Measurements from ENCODE around the gene UAP1L1.
"Not testable (repeated sequence)": the region's sequence is repeated elsewhere in the genome, so short reads cannot be mapped to it uniquely, and the experiment has no call there.

UAP1L1 gene

DNA sequence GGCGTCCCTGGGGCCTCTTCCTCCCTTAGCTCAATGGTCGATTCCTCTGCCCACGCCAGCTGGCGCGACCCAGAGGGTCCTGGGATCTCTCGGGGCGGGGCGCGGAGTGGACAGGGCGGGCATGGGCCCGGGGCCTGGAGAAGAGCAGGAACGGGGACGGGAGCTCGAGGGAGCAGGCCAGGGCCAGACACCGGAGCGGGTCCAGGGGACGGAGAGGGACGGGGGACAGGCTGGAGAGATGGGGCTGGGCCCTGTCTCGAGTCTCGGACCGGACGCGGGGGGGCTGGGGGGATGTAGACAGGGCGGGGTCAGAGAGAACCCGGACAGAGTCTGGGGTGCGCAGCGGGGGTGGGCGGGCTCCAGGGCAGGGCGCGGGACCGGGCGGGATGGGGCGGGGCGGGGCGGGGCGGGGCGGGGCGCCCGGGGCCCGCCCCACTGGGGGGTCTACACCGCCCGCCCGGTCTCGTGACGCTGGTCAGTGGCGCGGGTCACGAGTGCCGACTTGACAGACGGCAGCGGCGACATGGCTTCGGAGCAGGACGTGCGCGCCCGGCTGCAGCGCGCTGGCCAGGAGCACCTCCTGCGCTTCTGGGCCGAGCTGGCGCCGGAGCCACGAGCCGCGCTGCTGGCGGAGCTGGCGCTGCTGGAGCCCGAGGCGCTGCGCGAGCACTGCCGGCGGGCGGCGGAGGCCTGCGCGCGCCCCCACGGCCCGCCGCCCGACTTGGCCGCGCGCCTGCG lies at the start of gene UAP1L1:
Gene UAP1L1, plus strand, starts transcription at position 508 of the 738 bp plus-strand sequence. Its CDS starts 16 bp downstream, at position 524.
- Histone ChIP-seq H3K27ac (ENCODE audit: low read depth, low read length) (no peak within 1 kb of the TSS), H3K9ac (ENCODE audit: low read depth, low read length) (no peak within 1 kb of the TSS), H3K9me3 (ENCODE audit: control insufficient read depth, insufficient read depth, low read length) (no peaks in the 10 kb centered on the region), H3K27me3 (ENCODE audit: control insufficient read depth, insufficient read depth, low read length) (peaks cover 30% of the 10 kb centered on the region), H3K36me3 (ENCODE audit: control insufficient read depth, insufficient read depth, low read length) (peaks cover 5% of the 10 kb centered on the region; the same call in 1 of the 2 replicates), H3K4me1 (ENCODE audit: control insufficient read depth, insufficient read depth, low read length) (peaks cover 19% of the 10 kb centered on the region), H3K4me3 (ENCODE audit: low read depth, low read length) (peak within 1 kb of the TSS; percentile 64)

DNA sequence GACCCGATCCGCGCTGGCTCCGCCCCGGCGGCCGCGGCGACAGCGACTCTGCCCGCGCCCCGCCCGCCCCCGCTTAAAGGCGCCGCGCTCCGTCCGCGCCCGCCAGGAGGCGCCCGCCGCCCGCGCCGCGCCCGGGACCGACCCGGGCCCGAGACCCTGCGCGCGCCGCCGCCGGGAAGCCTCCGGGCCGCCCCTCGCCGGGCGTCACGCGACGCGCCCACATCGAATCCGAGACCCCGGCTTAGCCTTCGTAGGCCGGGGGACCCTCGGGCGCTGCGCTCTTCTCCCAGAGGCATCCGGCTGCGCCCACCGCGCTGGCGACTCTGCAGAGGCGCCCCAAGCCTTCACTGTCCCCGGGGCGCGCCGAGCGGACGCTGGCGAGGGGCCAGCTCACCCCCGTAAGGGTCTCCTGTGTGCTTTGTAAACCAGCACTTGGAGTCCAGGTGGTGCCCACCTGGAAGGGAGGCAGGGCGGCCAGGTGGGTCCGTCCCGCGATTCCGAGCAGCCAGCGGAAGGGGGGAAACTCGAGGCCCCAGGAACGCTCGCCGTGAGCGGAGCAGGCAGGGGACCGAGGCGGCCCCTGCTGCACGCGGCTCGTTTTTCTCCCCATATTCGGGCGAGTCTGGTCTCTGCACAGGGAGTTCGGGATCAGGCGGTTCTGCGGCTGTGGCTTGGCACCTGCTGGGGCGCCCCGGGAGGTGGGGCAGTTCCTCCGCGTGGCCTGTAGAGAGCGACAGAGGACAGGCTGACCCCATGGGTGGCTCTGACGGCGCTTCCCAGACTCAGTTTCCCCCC lies 48.9 kb upstream of the UAP1L1 start:
- H3K9me3 ChIP-seq (ENCODE audit: control insufficient read depth, insufficient read depth, low read length): no peaks in the 10 kb centered on the region
- H3K4me1 ChIP-seq (ENCODE audit: control insufficient read depth, insufficient read depth, low read length): 0 out of 2 replicates have a peak, but pooled peaks cover 2% of the 10 kb centered on the region
- no peak overlapping the region for H3K27ac ChIP-seq (ENCODE audit: low read depth, low read length)
- H3K36me3 ChIP-seq (ENCODE audit: control insufficient read depth, insufficient read depth, low read length): no peaks in the 10 kb centered on the region
- H3K27me3 ChIP-seq (ENCODE audit: control insufficient read depth, insufficient read depth, low read length): peaks cover 24% of the 10 kb centered on the region
- no peak overlapping the region for H3K9ac ChIP-seq (ENCODE audit: low read depth, low read length)
- H3K4me3 ChIP-seq (ENCODE audit: low read depth, low read length): peak overlapping the region; percentile 61

GRCh38 chr9:137029058-137029936 lies 48.0 kb upstream of the UAP1L1 start:
- peaks cover 24% of the 10 kb centered on the region for H3K27me3 ChIP-seq (ENCODE audit: control insufficient read depth, insufficient read depth, low read length)
- H3K4me3 ChIP-seq (ENCODE audit: low read depth, low read length): peak overlapping the region; percentile 61; the same call in 1 of the 2 replicates
- no peaks in the 10 kb centered on the region for H3K9me3 ChIP-seq (ENCODE audit: control insufficient read depth, insufficient read depth, low read length)
- no peak overlapping the region for H3K27ac ChIP-seq (ENCODE audit: low read depth, low read length)
- no peaks in the 10 kb centered on the region for H3K36me3 ChIP-seq (ENCODE audit: control insufficient read depth, insufficient read depth, low read length)
- 0 out of 2 replicates have a peak, but pooled peaks cover 2% of the 10 kb centered on the region for H3K4me1 ChIP-seq (ENCODE audit: control insufficient read depth, insufficient read depth, low read length)
- H3K9ac ChIP-seq (ENCODE audit: low read depth, low read length): no peak overlapping the region

DNA sequence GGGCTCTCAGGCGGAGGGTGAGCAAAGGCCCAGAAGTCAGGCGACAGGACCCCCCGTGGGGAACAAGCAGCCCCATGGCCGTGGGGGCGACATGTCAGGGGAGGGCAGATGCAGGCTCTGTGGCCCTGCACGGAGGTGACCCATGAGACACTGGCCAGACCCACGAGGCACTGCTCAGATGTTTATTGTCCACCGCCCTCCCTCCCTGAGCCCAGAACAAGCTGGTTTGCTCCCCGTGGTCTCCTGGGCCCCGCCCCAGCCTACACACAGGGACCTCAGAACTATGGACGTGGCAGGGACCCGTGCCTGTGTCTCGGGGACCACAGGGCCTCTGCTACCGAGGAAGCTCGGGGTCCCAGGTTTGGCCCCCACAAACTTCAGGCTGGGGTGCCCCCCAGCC lies 47.3 kb upstream of the UAP1L1 start:
- H3K9ac ChIP-seq (ENCODE audit: low read depth, low read length): no peak overlapping the region
- H3K36me3 ChIP-seq (ENCODE audit: control insufficient read depth, insufficient read depth, low read length): no peaks in the 10 kb centered on the region
- H3K4me3 ChIP-seq (ENCODE audit: low read depth, low read length): no peak overlapping the region
- H3K9me3 ChIP-seq (ENCODE audit: control insufficient read depth, insufficient read depth, low read length): no peaks in the 10 kb centered on the region
- no peak overlapping the region for H3K27ac ChIP-seq (ENCODE audit: low read depth, low read length)
- H3K4me1 ChIP-seq (ENCODE audit: control insufficient read depth, insufficient read depth, low read length): 0 out of 2 replicates have a peak, but pooled peaks cover 2% of the 10 kb centered on the region
- peaks cover 24% of the 10 kb centered on the region for H3K27me3 ChIP-seq (ENCODE audit: control insufficient read depth, insufficient read depth, low read length)

DNA sequence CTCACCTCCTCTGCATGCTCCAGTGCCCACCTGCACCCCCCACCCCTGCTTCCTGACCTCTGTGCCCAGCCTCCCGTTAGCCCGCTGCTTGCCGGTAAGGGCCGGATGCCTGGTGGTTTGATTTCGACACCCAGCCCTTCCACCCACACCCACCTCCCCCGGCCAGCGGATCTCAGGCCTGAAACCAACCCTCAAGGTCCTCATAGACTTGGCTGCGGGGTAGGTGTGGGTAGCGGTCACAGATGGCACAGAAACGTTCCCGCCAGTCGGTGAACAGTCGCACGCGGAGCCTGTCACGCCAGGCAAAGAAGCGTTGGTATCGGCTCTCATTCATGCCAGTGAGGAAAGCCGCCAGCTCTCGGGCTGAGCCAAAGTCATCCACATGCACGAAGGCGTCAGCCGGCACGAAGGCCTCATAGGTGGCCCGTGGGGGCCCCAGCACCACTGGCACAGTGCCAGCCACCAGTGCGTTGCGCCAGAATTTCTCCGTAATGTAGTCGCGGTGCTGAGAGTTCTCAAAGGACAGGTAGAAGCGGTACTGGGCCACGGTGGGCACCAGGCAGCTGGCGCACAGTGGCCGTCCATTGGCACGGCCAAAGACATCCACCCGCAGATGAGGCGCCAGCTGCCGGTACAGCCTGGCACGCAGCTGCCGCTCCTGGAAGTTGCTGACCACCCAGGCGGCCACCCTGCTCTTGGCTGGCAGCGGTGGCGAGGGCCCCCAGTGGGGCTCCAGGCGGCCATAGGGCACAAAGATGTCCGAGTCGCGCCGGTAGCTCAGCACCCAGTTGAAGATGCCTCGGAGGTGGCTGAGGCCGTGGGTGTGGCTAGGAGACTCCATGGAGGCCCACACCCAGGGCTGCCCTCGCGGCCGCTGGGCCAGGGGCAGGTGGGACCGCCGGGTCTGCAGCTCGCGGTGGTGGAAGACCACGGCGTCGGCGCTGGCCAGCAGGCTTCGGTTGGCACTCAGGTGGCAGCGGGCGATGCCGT lies 46.5 kb upstream of the UAP1L1 start:
- Histone ChIP-seq H3K36me3 (ENCODE audit: control insufficient read depth, insufficient read depth, low read length) (no peaks in the 10 kb centered on the region), H3K27me3 (ENCODE audit: control insufficient read depth, insufficient read depth, low read length) (peaks cover 24% of the 10 kb centered on the region), H3K4me3 (ENCODE audit: low read depth, low read length) (no peak overlapping the region), H3K4me1 (ENCODE audit: control insufficient read depth, insufficient read depth, low read length) (0 out of 2 replicates have a peak, but pooled peaks cover 2% of the 10 kb centered on the region), H3K27ac (ENCODE audit: low read depth, low read length) (no peak overlapping the region), H3K9me3 (ENCODE audit: control insufficient read depth, insufficient read depth, low read length) (no peaks in the 10 kb centered on the region), H3K9ac (ENCODE audit: low read depth, low read length) (no peak overlapping the region)

- no peak within 1 kb of the TSS for H3K9ac ChIP-seq (ENCODE audit: low read depth, low read length)
- no peaks in the 10 kb centered on the region for H3K9me3 ChIP-seq (ENCODE audit: control insufficient read depth, insufficient read depth, low read length)
- H3K4me1 ChIP-seq (ENCODE audit: control insufficient read depth, insufficient read depth, low read length): 0 out of 2 replicates have a peak, but pooled peaks cover 2% of the 10 kb centered on the region
- no peak within 1 kb of the TSS for H3K27ac ChIP-seq (ENCODE audit: low read depth, low read length)
- H3K4me3 ChIP-seq (ENCODE audit: low read depth, low read length): no peak within 1 kb of the TSS
- no peaks in the 10 kb centered on the region for H3K36me3 ChIP-seq (ENCODE audit: control insufficient read depth, insufficient read depth, low read length)
- H3K27me3 ChIP-seq (ENCODE audit: control insufficient read depth, insufficient read depth, low read length): peaks cover 17% of the 10 kb centered on the region
Measured at GRCh38 chr9:137031904-137032640, 45.2 kb upstream of the UAP1L1 start, which contains the start of gene FUT7. TSS of gene FUT7 (minus strand) at chr9:137032088. CDS start at chr9:137031991, 97 bp downstream.

- H3K9ac ChIP-seq (ENCODE audit: low read depth, low read length): no peak overlapping the region
- 0 out of 2 replicates have a peak, but pooled peaks cover 2% of the 10 kb centered on the region for H3K4me1 ChIP-seq (ENCODE audit: control insufficient read depth, insufficient read depth, low read length)
- peaks cover 11% of the 10 kb centered on the region for H3K27me3 ChIP-seq (ENCODE audit: control insufficient read depth, insufficient read depth, low read length)
- no peak overlapping the region for H3K27ac ChIP-seq (ENCODE audit: low read depth, low read length)
- H3K36me3 ChIP-seq (ENCODE audit: control insufficient read depth, insufficient read depth, low read length): no peaks in the 10 kb centered on the region
- H3K4me3 ChIP-seq (ENCODE audit: low read depth, low read length): no peak overlapping the region
- no peaks in the 10 kb centered on the region for H3K9me3 ChIP-seq (ENCODE audit: control insufficient read depth, insufficient read depth, low read length)
Measured at GRCh38 chr9:137032858-137033257, 44.5 kb upstream of the UAP1L1 start.

DNA sequence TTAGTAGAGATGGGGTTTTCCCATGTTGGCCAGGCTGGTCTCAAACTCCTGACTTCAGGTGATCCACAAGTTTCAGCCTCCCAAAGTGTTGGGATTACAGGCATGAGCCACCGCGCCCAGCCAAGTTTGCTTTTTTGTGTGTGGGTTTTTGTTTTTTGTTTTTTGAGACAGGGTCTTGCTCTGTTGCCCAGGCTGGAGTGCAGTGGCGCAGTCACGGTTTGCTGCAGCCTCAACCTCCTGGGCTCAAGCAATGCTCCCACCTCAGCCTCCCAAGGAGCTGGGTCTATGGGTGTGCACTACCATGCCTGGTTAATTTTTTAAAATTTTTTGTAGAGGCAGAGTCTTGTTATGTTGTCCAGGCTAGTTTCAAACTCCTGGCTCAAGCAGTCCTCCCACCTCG lies 43.8 kb upstream of the UAP1L1 start:
- H3K9ac ChIP-seq (ENCODE audit: low read depth, low read length); H3K27me3 ChIP-seq (ENCODE audit: control insufficient read depth, insufficient read depth, low read length); H3K27ac ChIP-seq (ENCODE audit: low read depth, low read length); H3K36me3 ChIP-seq (ENCODE audit: control insufficient read depth, insufficient read depth, low read length); H3K9me3 ChIP-seq (ENCODE audit: control insufficient read depth, insufficient read depth, low read length); H3K4me3 ChIP-seq (ENCODE audit: low read depth, low read length); H3K4me1 ChIP-seq (ENCODE audit: control insufficient read depth, insufficient read depth, low read length): not testable (repeated sequence)

DNA sequence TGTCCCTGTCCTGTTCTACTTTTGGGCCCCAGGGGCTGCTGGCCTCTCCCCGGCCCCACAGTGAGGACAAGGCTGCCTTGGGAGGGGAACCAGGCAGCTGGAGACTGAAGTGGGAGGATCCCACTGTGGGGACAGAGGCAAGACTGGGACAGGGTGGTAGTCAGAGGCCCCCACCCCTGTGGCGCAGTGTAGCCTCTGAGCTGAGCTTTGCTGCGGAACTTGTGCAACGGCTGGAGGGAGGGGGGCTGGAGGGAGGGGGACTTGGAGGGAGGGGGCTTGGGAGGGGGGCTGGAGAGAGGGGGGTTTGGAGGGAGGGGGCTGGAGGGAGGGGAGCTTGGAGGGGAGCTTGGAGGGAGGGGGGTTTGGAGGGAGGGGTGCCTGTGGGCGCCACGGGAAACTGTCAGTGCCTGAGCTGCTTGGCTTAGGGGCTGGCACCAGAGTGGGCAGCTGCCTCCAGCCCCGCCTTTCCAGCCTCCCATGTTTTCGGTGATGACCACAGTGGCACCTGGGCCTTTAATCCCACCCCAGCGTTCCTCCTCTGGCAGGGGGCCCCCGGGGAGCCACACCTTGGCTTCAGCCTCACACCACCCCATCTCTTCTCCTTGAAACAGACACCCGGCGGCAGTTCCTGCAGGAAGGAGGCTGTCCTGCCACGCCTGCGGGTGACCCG lies 43.1 kb upstream of the UAP1L1 start:
- Histone ChIP-seq H3K36me3 (ENCODE audit: control insufficient read depth, insufficient read depth, low read length) (peaks cover 3% of the 10 kb centered on the region; the same call in 1 of the 2 replicates), H3K4me3 (ENCODE audit: low read depth, low read length) (no peak overlapping the region), H3K9ac (ENCODE audit: low read depth, low read length) (no peak overlapping the region), H3K9me3 (ENCODE audit: control insufficient read depth, insufficient read depth, low read length) (no peaks in the 10 kb centered on the region), H3K27ac (ENCODE audit: low read depth, low read length) (no peak overlapping the region), H3K27me3 (ENCODE audit: control insufficient read depth, insufficient read depth, low read length) (peaks cover 1% of the 10 kb centered on the region), H3K4me1 (ENCODE audit: control insufficient read depth, insufficient read depth, low read length) (no peaks in the 10 kb centered on the region)
